RCC 7860 (cell line): ENCODE data around the gene SLC17A3.

Source experiments
- DNase-seq: peaks from one replicate; pipeline ENCODE4 v3.0.0-alpha.2; 2015; ENCODE audit warnings: low spot score
- FAIRE-seq: peaks from 2 replicates; lab custom pipeline; 2012; peaks lifted over from hg19 to GRCh38; lab: Jason Lieb, UNC

SLC17A3 gene

DNA sequence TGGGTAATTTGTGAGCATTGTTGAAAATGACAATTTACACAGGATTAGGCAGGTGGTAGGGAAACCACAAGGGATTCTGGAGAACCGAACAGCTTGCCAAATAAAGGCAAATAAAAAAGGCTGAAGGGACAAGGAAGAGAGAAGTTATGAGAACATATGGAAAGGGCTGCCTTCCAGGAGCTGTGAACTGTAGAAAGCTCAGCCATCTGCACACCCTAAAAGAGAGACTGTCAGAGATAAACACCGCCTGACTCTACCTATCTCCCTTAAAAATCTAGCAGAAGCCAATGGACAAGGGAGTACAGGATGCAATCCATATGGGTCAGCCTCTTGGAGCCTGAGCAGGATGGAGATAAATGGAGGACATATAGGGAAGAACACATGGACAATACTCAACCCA lies 29.5 kb downstream of the SLC17A3 start:
- FAIRE-seq (no peak), DNase-seq (no peak)

DNA sequence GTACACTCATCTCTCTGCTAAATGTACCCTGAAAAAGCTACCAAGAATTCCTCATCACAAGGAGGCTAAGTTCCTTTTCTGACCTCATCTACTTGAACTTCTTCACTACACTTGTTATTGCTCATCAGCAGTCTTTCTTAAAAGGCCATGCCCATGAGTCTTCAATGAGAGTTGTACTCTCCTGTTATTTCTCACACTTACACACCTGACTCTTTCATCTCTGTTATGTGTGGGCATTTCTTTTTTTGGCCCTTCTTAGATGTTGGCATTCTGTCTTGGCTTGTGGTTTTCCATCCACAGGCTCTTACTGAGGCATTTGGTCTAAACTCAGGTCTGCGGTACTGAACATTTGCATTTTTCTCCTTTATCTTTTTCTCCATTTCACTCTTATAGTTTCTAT lies 31.5 kb downstream of the SLC17A3 start:
- no peak for DNase-seq
- FAIRE-seq = no peak

DNA sequence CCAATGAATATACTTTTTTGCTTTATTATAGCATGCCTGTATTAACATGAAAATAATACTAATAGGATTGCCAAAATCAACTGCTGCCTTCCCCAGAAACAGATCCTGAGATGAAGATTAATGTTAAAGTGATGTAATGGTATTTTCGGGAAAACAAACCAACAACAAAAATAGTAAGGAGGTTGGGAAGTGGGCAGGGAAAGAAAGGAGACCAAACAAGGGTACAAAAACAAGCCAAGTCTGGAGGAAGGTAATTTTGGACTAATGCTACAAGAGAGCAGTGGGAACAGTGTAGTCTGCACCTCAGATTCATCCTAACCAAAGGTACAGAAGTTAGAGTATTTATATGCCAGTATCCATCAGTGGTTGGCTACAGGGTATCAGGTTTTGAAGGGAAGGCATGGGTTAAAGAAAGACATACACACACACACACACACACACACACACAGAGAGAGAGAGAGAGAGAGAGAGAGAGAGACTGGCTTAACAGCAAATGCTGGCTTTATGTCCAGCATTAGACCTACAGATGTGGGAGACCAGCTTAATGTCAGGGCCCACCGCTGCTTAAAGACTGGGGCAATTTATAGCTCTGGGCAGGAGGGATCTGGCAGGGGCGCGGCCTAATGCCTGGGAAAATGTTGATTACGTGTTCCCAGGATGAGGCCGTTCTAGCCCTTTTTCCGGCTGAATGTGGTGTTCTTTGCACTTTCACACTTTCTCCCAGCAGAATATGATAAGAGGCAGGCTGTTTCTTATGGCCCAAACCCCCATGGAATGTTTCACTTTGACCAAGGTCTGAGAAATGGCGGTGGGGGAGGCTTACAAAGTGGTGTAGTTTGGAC lies 38.4 kb downstream of the SLC17A3 start:
- no peak for FAIRE-seq
- no peak for DNase-seq

DNA sequence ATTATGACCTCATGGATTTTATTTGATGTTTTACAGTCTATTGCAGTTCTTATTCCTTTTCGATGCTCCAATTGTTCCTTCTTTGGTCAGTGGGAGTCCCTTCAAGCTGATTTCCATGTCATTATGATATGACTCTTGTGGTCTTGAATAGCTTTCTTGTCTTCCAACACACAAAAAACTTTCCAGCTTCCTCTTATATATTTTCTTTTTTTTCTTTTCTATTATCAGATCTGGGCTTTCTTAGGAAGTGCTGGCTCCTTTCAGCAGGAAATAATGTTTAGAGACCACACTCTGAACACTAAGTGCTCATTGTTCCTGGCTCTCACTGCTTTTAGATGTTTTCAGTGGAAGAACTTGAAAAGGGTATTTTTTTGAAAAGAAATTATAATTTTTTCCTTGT lies 39.1 kb downstream of the SLC17A3 start:
- DNase-seq (no peak), FAIRE-seq (no peak)

DNA sequence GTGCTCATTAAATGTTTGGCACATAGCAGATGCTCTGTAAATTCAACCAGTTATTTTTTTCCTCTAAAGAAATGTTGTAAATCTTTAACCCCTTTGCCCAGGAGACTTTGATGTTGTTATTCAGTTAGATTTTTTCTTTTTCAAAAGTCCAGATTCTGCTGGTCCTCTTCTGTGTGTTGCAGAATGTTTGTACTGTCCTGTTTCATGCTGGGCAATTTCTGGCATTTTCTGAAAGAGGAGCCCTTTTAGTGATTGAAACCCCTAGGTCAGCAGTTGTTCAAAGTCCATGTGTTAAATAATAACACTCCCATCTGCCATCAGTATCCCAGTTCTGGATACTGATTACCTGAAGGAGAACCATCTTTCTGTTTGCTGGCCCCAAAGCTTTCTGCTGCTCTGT lies 40.9 kb downstream of the SLC17A3 start:
- DNase-seq = no peak
- no peak for FAIRE-seq

DNA sequence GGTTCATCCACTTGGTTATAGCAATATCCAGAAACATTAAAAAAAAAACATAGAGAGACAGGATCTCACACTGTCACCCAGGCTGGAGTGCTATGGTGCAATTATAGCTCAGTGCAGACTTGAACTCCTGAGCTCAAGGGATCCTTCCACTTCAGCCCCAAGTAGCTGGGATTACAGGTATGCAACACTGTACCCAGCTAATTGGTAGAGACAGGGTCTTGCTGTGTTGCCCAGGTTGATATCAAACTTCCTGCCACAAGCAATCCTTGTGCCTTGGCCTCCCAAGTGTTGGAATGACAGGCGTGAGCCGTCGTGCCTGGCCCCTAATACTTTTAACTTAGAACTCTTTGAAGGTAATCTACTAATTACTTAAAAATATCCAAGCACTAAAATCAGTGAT lies 41.4 kb downstream of the SLC17A3 start:
- DNase-seq = no peak
- FAIRE-seq = no peak

DNA sequence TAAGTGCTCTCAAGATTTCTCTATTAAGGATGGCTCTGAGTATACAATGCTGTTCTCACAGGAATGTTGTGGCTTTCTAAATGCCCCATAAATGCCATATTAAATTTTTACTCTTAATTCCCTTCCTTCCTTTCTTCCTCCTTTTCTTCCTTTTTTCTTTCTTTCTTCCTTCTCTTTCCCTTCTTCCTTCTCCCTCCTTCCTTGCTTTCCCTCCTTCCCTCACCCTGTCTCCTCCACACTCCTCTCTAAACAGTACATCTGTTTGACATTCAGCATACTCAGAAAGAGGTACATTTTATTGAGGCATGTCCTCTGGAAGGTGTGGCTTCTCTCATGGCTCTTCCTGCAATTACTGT lies 41.8 kb downstream of the SLC17A3 start:
- FAIRE-seq (no peak), DNase-seq (no peak)

DNA sequence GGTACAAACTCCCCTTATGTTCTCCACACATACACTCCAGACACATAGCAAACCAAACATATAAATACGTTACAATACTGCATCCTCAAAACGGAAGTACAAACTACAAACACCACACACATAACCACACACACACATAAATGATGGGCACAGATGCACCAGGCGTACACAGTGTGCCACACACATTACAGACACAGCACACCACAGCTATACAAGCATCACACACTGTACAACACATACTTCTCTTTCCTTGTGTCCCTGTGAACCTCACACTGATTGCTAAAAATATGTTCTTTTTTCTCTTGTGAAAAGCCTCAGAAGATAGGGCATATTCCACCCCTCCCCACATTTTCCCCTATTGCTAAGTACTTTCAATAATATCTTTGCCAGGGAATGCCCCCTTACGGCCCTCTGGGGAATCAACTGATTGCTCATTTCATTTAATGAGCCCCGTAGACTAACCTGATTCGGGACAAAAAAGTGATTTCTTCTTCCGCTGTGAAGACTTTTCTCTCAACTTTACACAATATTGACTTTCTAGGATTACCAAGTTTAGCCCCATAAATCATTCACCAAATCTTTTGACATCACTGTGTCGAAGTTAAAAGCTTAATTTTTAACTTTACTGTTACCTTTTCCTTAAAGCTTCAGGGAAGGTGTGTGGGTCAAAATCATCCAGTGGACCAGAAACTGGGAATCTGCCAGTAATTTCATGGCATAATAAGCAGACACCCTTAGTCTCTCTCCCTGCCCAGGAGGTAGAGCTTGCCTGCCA lies 42.3 kb downstream of the SLC17A3 start, which contains the start of gene SLC17A1:
SLC17A1 (minus strand) TSS at position 521 of the 775 bp plus-strand sequence. CDS start 1,495 bp downstream, outside the sequence.
- peak; percentile 77 for FAIRE-seq
- no peak for DNase-seq

DNA sequence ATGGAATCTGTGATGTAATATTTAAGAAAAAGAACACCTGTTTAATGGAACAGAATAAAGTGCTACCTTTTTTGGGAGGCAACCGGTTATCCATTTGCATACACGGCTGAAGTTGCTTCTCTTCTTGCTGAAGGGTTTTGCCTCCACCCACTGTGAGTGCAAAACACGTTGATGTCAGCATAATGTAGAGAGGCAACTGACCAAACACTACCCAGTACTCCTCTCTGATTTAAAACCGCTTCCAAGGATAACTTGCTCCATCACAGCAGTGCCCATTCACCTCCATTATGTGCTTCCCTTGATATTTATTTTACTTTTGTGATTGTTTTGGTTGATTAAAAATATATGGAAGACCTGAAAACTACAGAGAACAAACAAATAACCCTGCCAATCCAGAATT lies 43.6 kb downstream of the SLC17A3 start:
- no peak for DNase-seq
- FAIRE-seq = no peak

DNA sequence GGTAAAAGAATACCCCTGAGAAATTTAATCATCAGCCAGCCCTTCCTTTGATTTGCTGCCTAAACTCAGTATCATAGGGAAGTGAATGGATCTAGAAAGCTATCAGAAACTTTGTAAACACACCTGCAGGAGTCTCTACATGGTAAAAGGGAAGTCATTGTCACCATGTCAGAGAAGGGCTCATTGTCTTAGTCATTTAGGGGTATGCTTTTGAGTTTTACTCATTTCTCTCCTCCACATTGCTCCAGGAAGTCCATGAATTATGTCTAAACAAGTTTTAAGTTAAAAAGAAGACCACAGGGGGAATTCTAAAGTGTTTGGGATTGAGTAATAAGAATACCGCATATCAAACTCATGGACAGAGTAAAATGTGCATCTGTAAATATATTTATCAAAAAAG lies 44.7 kb downstream of the SLC17A3 start:
- no peak for FAIRE-seq
- DNase-seq = no peak

DNA sequence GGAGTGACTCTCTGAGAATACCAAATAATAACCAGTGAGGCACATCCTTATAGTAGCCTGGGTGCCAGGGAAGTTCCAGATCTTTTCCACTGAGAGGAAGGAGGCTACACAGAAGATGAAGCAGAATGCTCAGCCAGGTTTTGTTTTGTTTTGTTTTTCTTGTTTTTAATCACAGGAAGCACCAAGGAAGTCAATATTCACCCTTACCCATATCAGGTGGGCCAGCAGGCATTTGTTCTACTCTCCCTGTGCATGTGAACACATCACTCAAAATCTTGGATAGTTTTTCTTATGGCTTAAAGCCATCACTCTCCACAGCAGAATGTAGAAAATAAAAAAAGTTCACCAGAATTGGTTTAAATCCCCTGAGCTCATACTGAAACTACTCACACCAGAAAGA lies 52.7 kb downstream of the SLC17A3 start:
- FAIRE-seq = no peak
- DNase-seq = no peak

DNA sequence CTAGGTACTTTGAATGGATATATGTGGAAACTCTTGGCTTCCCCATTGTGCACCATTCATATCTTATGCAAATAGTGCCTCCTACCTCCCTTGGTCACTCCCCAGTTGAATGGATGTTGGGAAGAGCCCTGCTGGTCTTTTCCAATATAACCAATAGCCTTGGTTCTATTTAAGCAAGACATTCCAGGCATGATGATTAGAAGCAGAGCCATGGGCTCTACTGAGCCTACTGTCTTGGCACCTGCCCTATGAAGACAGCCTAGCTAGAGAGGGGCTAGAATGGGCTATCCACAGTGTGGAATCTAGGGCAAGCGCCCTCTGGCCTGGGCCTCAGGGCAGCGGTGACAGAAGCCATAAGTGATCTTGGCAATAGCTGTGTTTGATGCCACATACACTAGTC lies 57.8 kb downstream of the SLC17A3 start:
- no peak for DNase-seq
- FAIRE-seq = no peak

DNA sequence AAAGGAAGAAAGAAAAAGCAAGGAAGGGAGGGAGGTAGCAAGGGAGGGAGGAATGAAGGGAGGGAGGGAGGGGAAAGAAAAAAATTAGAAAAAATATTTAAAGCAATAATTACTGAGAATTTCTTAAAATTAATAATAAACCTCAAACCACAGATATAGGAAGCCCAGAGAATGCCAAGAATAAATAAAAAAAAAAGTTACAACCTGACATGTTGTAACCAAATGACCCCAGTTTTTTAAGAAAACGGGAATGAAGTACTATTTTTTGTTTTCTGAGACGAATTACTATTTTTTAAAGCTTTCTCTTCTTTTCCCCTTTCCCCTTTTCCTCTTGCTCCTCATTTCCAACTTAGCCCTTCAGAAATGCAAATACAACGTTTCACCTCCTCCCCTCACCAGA lies 58.8 kb downstream of the SLC17A3 start:
- DNase-seq (no peak), FAIRE-seq (no peak)

DNA sequence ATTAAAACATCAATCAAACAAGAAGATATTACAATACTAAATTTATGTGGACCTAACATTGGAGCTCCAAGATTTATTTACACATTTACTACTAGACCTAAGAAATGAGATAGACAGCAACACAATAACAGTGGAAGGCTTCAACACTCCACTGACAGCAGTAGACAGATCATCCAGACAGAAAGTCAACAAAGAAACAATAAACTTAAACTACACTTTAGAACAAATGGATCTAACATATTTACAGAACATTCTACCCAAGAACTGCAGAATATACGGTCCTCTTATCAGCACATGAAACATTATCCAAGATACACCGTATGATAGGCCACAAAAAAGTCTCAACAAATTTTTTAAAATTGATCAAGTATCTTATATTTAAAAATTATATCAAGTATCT lies 69.2 kb downstream of the SLC17A3 start:
- FAIRE-seq (no peak), DNase-seq (no peak)

DNA sequence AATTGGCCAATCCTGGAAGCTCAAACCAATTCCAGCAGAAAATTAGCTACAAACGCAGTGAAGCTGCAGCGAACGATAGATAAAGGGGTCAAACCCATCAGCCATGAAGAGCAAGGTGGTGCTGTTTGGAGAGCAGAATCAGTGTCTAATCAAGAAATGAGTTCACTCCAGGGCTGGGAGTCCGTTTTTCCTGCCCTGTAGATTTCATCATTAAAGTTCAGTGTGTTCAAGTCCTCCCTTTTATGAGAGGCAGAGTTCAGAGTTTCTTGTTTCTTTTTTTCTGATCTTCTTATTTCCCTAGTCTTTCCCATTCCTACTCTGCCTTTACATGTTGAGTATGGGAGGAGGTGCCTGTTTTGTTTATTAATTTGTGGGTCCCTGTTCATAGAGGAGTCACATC lies 72.6 kb downstream of the SLC17A3 start:
- DNase-seq (no peak), FAIRE-seq (no peak)
